A549 (cell line): ENCODE data around the gene HNRNPK.

Source experiments
- CTCF ChIP-seq: fragments of >200 bp; sonication (Bioruptor Twin); formaldehyde crosslinking; IDR thresholded peaks from 3 replicates; pipeline ENCODE4 v1.5.1; 2016
- POLR2A ChIP-seq: IDR thresholded peaks from 2 replicates; pipeline ENCODE4 v1.6.1; 2012; ENCODE audit warnings: mild to moderate bottlenecking, low read length
- RAD21 ChIP-seq, 2 experiments: fragments of >200 bp in 1 of 2; sonication (Bioruptor Twin) in 1 of 2; formaldehyde crosslinking in 1 of 2; IDR thresholded peaks in 1 of 2; conservative IDR thresholded peaks in 1 of 2; 2 replicates in 1 of 2; 3 replicates in 1 of 2; pipeline ENCODE4 v1.6.1; 2012 to 2018; ENCODE audit warnings: inconsistent platforms in 1 of 2
- RFX5 ChIP-seq: fragments of 450-650 bp; IDR thresholded peaks from 2 replicates; pipeline ENCODE4 v1.7.1; 2014; ENCODE audit warnings: antibody characterized with exemption, mild to moderate bottlenecking, moderate library complexity
- ZFP36 ChIP-seq: fragments of 450-650 bp; IDR thresholded peaks from 2 replicates; pipeline ENCODE4 v1.6.1; 2014; ENCODE audit warnings: borderline replicate concordance; ENCODE audit not compliant: partially characterized antibody

- no peak for TF ChIP-seq RAD21 (conservative IDR thresholded peaks at IDR 0.05 in 1 of 2, IDR thresholded peaks at IDR 0.05 in 1 of 2)
- TF ChIP-seq RFX5: no peak
- TF ChIP-seq POLR2A: no peak
- no peak for TF ChIP-seq CTCF
- no peak for TF ChIP-seq ZFP36
These were observed 20.2 kb upstream of the HNRNPK start for GRCh38 chr9:84000186-84000585.
